ENCODE results near the gene PCDHGA1.
A peak's percentile ranks its signal among the peaks of the same experiment; 100 is the strongest.

PCDHGA1 gene

GRCh38 chr5:141475625-141476131 is 145.4 kb downstream of the PCDHGA1 start, which contains the start of gene PCDHGC3:
TSS of gene PCDHGC3 (plus strand) at chr5:141475966. CDS start at chr5:141476117, 151 bp downstream.
- DNase-seq, result peak; percentile 41

- DNase-seq, result no peak
These were observed 146.0 kb downstream of the PCDHGA1 start for GRCh38 chr5:141476132-141476911.

GRCh38 chr5:141477044-141477575 is 146.8 kb downstream of the PCDHGA1 start:
- DNase-seq, result no peak

- DNase-seq, result no peak
These were observed 147.5 kb downstream of the PCDHGA1 start for GRCh38 chr5:141477815-141478214.

- no peak for DNase-seq
These were observed 148.1 kb downstream of the PCDHGA1 start for GRCh38 chr5:141478321-141478945.

- no peak for DNase-seq
These were observed 149.5 kb downstream of the PCDHGA1 start for GRCh38 chr5:141479776-141480175.

GRCh38 chr5:141483902-141484301 is 153.6 kb downstream of the PCDHGA1 start:
- DNase-seq, result no peak

GRCh38 chr5:141484310-141484640 is 154.0 kb downstream of the PCDHGA1 start:
- DNase-seq, result no peak

GRCh38 chr5:141484641-141485311 is 154.5 kb downstream of the PCDHGA1 start, which contains the start of gene PCDHGC4:
TSS of gene PCDHGC4 (plus strand) at chr5:141485030. CDS start at chr5:141485174, 144 bp downstream.
- DNase-seq, result no peak

GRCh38 chr5:141485321-141486055 is 155.2 kb downstream of the PCDHGA1 start:
- DNase-seq, result no peak

GRCh38 chr5:141486091-141486490 is 155.8 kb downstream of the PCDHGA1 start:
- no peak for DNase-seq

- DNase-seq, result no peak
These were observed 156.8 kb downstream of the PCDHGA1 start for GRCh38 chr5:141487131-141487530.

- no peak for DNase-seq
These were observed 158.6 kb downstream of the PCDHGA1 start, which contains the start of gene PCDHGC5 for GRCh38 chr5:141488591-141489561. TSS of gene PCDHGC5 (plus strand) at chr5:141489081. CDS start at chr5:141489241, 160 bp downstream.

GRCh38 chr5:141489841-141490240 is 159.5 kb downstream of the PCDHGA1 start:
- DNase-seq, result no peak

- DNase-seq, result no peak
These were observed 160.0 kb downstream of the PCDHGA1 start for GRCh38 chr5:141490271-141490670.

GRCh38 chr5:141490771-141491170 is 160.5 kb downstream of the PCDHGA1 start:
- no peak for DNase-seq

GRCh38 chr5:141491323-141492167 is 161.2 kb downstream of the PCDHGA1 start:
- DNase-seq, result no peak

GRCh38 chr5:141492168-141492885 is 162.0 kb downstream of the PCDHGA1 start:
- peak; percentile 34 for DNase-seq

Measured in activated naive CD4-positive, alpha-beta T cell treated with Interleukin-2 at 50 U/mL for 16 hours (primary cell).